GM18517 (cell line): ENCODE measurements around the gene CFAP69.
A peak's percentile ranks its signal among the peaks of the same experiment; 100 is the strongest.

Experiments used
- ATAC-seq: cut with Tn5 transposase; IDR thresholded peaks from one replicate; pipeline ENCODE4 v1.9.1; 2021; ENCODE audit warnings: mild to moderate bottlenecking, moderate library complexity; ENCODE audit not compliant: unreplicated experiment

Gene CFAP69

GRCh38 chr7:90244909-90245851 is at the start of gene CFAP69:
TSS of gene CFAP69 (plus strand) at chr7:90245174. CDS start at chr7:90245425, 251 bp downstream.
- peak; percentile 71 for ATAC-seq

GRCh38 chr7:90201500-90202195 is 43.3 kb upstream of the CFAP69 start:
- no peak for ATAC-seq

GRCh38 chr7:90207956-90208355 is 37.0 kb upstream of the CFAP69 start:
- ATAC-seq = no peak

GRCh38 chr7:90209776-90210175 is 35.2 kb upstream of the CFAP69 start:
- ATAC-seq = no peak

GRCh38 chr7:90210475-90210874 is 34.5 kb upstream of the CFAP69 start:
- ATAC-seq = no peak

GRCh38 chr7:90210981-90211380 is 34.0 kb upstream of the CFAP69 start:
- peak; percentile 23 for ATAC-seq

GRCh38 chr7:90211391-90212148 is 33.4 kb upstream of the CFAP69 start, which contains the start of gene STEAP2:
TSS of gene STEAP2 (plus strand) at chr7:90211740. CDS start at chr7:90225083, 13,343 bp downstream.
- peak; percentile 87 for ATAC-seq

GRCh38 chr7:90212149-90212495 is 32.9 kb upstream of the CFAP69 start:
- ATAC-seq = no peak

GRCh38 chr7:90213521-90213920 is 31.5 kb upstream of the CFAP69 start:
- ATAC-seq = no peak

- ATAC-seq = no peak
Measured at GRCh38 chr7:90216080-90216674, 28.8 kb upstream of the CFAP69 start.

- ATAC-seq = no peak
Measured at GRCh38 chr7:90216771-90217170, 28.2 kb upstream of the CFAP69 start.

GRCh38 chr7:90222390-90222789 is 22.6 kb upstream of the CFAP69 start:
- no peak for ATAC-seq

GRCh38 chr7:90222811-90223725 is 21.9 kb upstream of the CFAP69 start:
- ATAC-seq = no peak

- no peak for ATAC-seq
Measured at GRCh38 chr7:90224195-90224594, 20.8 kb upstream of the CFAP69 start.

- ATAC-seq = no peak
Measured at GRCh38 chr7:90225181-90225580, 19.8 kb upstream of the CFAP69 start.

- ATAC-seq = no peak
Measured at GRCh38 chr7:90225601-90226000, 19.4 kb upstream of the CFAP69 start.

- ATAC-seq = no peak
Measured at GRCh38 chr7:90227259-90227658, 17.7 kb upstream of the CFAP69 start.

- ATAC-seq = no peak
Measured at GRCh38 chr7:90229682-90230081, 15.3 kb upstream of the CFAP69 start.

- ATAC-seq = no peak
Measured at GRCh38 chr7:90230834-90231233, 14.1 kb upstream of the CFAP69 start.

GRCh38 chr7:90231304-90231703 is 13.7 kb upstream of the CFAP69 start:
- no peak for ATAC-seq
